Measurements from ENCODE around the gene PHF21B.

GRCh38 chr22:44871782-44872181 is 138.0 kb downstream of the PHF21B start:
- no peak for TF ChIP-seq CTCF (IDR thresholded peaks at IDR 0.05)
- no peak for TF ChIP-seq POLR2A (IDR thresholded peaks at IDR 0.05)

Data from sigmoid colon (tissue), 3 donors.